ENCODE measurements around the gene RGS18.

DNA sequence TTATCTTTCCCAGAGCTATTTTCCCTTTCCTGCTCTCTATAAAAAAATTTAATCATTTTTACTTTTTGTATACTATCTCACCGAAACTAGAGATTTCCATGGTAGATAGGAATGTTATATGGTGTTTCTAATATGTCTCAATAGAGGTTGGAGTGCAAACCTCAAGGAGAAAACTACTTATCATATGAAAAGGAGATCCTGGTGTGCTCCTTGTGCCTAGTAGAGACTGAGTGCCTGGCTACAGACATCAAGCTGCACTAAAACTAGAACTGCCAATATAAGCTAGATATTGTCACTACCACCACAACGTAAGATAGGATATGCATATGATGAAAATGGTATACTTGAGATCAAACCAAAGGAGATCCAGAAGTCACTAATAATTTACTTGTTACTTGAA is 67.0 kb downstream of the RGS18 start:
- TF ChIP-seq, protein P1, sequence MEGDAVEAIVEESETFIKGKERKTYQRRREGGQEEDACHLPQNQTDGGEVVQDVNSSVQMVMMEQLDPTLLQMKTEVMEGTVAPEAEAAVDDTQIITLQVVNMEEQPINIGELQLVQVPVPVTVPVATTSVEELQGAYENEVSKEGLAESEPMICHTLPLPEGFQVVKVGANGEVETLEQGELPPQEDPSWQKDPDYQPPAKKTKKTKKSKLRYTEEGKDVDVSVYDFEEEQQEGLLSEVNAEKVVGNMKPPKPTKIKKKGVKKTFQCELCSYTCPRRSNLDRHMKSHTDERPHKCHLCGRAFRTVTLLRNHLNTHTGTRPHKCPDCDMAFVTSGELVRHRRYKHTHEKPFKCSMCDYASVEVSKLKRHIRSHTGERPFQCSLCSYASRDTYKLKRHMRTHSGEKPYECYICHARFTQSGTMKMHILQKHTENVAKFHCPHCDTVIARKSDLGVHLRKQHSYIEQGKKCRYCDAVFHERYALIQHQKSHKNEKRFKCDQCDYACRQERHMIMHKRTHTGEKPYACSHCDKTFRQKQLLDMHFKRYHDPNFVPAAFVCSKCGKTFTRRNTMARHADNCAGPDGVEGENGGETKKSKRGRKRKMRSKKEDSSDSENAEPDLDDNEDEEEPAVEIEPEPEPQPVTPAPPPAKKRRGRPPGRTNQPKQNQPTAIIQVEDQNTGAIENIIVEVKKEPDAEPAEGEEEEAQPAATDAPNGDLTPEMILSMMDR (IDR thresholded peaks at IDR 0.05): no peak
- no peak for TF ChIP-seq POLR2A (IDR thresholded peaks at IDR 0.05)

All from adrenal gland (tissue), 5 donors.